Measurements from ENCODE around the gene TBCEL. TPM values are rescaled to one million over a fixed set of nuclear protein-coding genes. Genes with fewer than 3 reads are reported as not detected.
"Not testable (repeated sequence)": the region's sequence is repeated elsewhere in the genome, so short reads cannot be mapped to it uniquely, and the experiment has no call there.

Gene TBCEL
- total RNA-seq, 2 donors from 2014 or later: 10.9 to 12.9 TPM

DNA sequence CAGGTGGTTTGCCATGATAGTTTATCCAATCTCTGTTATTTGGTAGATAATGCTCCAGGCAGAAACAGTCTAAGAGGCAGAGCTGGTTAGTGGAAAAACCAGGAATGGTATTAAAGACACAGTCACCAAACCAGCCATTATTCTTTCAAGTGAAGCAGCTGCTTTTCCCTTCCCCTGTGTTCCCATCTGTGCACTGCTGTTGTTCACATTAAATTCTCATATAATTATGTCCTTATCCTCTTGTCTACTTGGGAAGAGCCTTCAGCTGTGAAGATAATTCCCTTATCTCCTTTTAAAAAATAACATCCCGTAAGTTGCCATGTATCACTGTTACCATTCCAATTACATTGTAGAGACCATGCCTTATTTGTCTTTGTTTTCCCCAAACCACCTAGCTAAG, 5.2 kb upstream of the TBCEL start:
- ATAC-seq: no peak
- DNase-seq: no peak
- intact Hi-C loops (cut with DNase I, micrococcal nuclease): no loop called here

DNA sequence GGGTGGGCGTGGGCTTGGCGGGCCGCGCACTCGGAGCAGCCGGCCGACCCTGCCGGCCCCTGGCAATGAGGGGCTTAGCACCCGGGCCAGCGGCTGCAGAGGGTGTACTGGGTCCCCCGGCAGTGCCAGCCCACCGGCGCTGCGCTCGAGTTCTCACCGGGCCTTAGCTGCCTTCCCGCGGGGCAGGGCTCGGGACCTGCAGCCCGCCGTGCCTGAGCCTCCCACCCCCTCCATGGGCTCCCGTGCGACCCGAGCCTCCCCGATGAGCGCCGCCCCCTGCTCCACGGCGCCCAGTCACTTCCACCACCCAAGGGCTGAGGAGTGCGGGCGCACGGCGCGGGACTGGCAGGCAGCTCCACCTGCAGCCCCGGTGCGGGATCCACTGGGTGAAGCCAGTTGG, 2.2 kb upstream of the TBCEL start:
- not testable (repeated sequence) for ATAC-seq, DNase-seq

DNA sequence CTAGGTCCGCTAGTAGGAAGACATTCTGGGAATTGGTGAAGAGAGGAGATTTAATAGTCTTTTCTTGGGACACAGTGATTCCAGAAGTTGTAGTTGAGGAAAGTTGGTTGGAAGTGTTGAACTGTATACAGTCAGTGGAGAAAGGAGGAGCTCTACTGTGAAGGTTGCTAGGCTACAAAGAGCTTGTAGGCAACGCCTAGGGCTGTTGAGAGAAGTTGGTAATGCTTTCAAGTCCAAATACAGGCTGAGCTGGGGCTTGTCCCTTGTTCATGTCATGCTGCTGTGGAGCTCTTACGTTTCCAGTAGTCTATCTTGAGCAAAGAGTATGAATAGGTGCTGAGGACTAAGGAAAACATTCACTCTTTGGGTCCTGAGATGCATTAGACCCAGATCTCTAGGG, 1.1 kb downstream of the TBCEL start:
- ATAC-seq (peak; percentile 76), DNase-seq (no peak)
- intact Hi-C loops (cut with DNase I, micrococcal nuclease): no loop called here

More for the DNA sequence above, 2.2 kb upstream of the TBCEL start:
- intact Hi-C loops (cut with DNase I, micrococcal nuclease): not testable (repeated sequence)

DNA sequence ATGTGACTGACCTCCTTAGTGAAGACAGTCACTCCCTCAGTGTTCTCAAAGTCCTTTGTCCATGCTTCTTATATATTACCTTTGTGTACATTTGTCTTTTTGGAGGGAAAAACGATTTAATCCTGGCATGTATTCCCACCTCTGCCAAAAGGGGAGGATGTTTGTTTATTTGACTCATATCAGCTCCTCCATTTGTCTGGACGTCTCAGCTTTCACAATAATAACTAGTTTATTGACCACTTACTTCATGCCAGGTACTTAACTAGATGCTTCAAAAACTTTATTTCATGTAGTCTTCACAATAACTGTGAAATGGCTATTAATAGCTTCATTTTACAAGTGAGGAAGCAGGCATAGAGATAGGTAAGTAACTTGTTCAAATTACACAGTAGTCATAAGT, 5.3 kb downstream of the TBCEL start:
- no peak for ATAC-seq

DNA sequence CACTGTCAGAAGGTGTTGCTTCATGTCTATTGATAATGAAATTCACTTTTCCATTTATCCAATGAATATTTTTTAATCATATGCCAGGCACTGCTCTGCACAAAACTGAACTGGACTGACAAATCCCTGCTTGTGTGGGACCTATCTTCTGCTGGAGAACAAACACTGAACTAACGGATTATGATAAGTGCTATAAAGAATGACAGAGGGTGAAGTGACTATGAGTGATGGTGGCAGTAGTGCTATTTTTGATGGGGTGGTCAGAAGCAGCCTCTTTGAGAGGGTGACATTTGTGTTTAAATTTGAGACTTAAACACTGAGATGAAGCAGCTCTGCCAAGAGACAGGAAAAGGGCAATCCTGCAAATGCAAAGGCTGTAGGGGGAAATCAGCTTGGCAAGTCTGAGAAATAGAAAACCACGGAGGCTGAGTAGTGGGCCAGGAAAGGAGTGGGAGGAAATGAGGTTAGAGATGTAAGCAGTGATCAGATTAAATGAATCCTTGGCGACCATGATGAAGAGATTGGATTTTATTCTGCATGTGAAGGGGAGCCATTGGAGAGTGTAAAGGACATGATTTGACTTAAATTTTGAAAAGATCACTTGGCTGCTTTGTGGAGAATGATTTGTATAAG, 6.0 kb downstream of the TBCEL start:
- DNase-seq (no peak), ATAC-seq (no peak)
- intact Hi-C loops (cut with DNase I, micrococcal nuclease): no loop called here

More for the DNA sequence above, 5.3 kb downstream of the TBCEL start:
- intact Hi-C loops (cut with DNase I, micrococcal nuclease): no loop called here
- DNase-seq: no peak

DNA sequence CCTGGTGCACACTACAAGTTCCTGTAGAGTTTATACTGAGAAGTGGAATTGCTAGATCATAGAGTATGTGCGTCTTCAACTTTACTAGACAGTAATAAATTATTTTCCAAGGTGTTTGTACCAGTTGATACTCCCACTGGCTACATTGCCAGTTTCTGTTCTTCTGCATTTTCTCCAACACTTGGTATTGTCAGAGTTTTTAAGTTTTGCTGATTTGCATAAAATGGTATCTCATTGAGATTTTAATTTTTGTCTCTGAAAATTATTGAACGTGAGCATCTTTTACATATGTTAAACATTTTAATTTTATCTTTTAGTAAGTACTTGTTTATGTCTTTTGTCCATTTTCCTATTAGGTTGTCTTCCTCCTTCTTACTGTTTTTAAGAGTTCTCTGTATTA, 7.3 kb downstream of the TBCEL start:
- intact Hi-C loops (cut with DNase I, micrococcal nuclease): no loop called here
- DNase-seq (no peak), ATAC-seq (no peak)

DNA sequence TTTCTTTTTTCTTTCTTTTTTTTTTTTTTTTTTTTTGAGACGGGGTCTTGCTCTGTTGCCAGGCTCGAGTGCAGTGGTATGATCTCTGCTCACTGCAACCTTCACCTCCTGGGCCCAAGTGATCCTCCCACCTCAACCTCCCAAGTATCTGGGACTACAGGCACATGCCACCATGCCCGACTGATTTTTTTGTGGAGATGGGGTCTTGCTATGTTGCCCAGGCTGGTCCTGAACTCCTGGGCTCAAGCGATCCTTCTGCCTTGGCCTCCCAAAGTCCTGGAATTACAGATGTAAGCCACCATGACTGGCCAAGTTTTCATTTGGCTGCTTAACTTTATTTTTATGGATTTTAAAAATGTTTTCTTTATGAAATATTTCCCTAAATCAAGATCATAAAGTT, 7.7 kb downstream of the TBCEL start:
- DNase-seq; ATAC-seq; intact Hi-C loops (cut with DNase I, micrococcal nuclease): not testable (repeated sequence)

DNA sequence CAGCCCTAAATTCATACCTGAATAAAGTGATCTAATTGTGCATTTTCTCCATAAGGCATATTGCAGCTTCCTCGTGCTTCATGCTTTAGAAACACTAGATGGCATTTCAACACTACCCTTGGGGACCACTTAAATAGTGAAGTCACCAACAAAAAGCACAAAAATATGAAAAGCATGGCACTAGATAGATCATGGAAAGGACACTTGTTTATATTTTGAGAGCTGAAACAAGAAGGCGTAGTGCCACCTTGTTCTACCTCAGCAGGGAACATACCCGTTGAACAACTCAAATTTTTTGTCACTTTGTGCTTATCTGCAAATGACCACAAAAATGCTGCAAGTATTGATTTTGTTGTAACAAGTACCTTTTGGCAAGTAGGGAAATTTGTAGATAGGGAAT, 8.6 kb downstream of the TBCEL start:
- ATAC-seq: no peak
- no peak for DNase-seq
- intact Hi-C loops (cut with DNase I, micrococcal nuclease): no loop called here

DNA sequence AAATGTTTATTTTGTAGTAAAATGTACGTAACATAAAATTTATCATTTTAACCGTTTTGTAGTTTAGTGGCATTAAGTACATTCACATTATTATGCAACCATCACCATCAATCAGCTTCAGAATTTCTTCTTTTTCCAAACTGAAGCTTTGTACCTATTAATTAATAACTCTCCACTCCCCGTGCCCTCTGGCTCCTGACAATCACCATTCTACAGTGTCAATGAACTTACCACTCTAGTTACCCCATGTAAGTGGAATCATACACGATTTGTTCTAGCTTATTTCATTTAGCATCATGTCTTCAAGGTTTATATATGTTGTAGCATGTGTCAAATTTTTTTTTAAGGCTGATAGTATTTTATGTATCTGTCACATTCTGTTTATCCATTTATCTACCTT, 9.7 kb downstream of the TBCEL start:
- ATAC-seq (no peak), DNase-seq (no peak)
- intact Hi-C loops (cut with DNase I, micrococcal nuclease): no loop called here

DNA sequence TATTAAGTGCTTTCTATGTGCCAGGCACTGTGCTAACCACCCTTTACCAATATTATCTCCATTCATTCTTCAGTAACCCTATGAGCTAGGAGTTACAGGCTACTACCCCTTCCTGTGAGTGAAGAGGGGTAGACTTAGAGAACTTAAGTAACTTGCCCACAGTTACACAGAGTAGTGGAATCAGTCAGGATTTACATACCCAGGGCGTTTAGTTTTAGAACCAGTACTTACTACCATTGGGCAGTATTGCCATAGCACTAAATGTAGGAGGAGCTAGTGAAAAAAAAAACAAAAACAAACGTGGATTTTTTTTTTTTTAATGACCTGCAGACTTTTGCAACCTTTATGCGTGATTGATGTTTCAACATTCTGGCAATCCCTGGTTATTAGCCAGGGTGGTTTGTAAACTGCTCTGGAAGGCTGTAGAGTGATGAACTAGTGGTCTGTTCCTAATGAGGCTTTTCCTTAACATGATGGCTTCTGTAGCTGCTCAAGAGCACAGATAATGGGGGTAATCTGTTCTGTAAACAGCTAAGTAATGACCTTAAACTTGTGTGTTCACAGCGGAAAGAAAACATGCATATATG, 11.4 kb downstream of the TBCEL start:
- DNase-seq (no peak), ATAC-seq (no peak)
- intact Hi-C loops (cut with DNase I, micrococcal nuclease): no loop called here

DNA sequence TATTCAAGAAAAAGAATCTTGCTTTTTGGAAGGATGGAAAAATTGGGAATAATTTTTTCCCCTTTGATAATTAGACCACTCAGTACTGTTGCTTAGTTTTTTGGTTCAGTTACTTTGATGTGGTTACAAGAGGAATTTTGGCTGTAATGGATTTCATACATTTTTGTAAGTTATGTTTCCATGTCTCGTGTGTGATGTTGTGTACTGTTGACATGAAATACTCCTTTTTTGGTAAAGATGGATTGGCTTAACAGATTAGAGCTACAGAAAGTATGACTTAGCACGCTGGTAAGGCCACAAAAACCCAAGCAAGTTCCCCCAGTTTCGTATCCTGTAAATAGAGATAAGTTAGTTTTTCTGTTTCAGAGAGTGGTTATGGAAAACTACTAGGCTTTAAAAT, 11.9 kb downstream of the TBCEL start:
- intact Hi-C loops (cut with DNase I, micrococcal nuclease): no loop called here
- ATAC-seq (no peak), DNase-seq (no peak)

DNA sequence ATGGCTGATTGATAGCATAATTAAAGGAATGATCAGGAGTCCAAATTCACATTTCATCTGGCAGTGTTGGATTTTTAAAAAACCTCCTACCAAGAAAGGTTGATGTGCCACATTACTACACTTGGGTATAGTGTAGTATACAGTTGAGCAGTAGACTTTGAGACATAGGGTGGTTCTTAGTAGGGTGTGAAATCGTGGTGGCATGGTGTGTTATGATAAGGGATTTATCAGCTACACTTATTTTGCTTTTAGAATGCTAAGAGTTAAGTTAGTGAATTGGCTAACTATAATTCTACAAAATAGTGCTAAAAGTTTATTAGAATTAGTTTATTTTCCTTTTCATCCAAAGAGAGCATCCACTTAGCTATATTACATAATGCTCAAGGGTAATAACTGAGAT, 13.1 kb downstream of the TBCEL start:
- ATAC-seq (no peak), DNase-seq (no peak)
- intact Hi-C loops (cut with DNase I, micrococcal nuclease): no loop called here

DNA sequence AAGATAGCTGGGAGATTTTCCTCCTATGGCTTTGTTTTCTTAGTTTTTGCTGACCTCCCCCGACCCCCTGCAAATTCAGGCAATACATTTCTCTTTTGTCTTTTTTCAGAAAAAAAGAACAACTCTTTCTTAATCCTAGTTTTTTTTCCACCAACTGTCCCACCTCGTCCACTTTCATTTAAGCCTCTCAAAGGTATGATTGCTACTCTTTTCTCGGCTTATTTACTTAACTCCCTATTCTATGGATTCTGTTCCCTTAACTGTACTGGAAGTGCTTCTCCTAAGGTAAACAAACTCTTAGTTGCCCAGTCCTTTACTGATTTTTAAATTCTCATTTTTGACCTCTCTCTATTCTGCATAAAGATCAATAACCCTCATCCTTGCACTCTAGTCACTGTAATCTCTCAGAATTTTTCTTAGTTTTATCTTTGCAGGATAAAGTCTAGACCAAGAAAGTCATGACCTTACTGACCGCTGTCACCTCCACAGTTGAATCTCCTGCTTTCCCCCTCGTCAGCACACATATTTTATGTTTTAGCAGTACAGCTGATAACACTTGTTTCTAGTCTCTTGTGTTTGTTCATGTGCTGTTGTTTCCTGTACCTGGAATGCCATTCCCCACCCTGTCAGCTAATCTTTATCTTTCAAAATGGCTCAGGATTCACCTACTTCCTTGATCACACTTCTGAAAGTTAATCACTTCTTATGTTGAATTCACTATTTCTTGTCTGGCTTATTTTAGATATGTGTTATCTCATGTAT, 14.9 kb downstream of the TBCEL start:
- ATAC-seq: peak; percentile 67
- no peak for DNase-seq
- intact Hi-C loops (cut with DNase I, micrococcal nuclease): no loop called here

DNA sequence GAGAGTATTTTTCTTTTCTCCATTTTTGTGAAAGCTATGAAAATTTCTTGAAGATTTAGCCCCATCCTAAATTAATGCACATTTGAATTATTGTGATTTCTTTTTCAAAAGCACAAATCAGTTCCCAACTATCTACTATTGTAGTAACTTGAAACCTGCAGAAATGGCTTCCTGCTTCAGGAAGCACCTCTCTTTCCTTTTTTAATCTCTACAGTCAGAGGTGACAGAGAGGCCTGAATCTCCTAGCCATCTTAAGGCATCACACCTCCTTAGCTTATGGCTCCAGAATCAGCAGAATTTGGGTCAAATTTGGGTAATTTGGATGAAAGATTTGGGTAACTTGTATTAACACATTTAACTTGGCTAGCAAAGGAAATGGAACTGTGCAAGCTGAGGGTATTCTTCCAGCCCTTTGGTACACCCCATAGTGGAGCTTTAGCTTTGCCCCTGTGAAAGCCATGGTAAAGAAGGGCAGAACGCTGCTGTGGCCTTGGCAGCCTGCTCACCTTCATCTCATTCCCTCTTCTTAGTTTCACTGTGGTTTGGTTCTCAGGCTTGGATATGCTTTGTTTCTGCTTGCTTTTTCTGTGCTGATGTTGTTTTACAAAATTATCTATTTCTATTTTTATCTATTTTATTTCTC, 16.2 kb downstream of the TBCEL start:
- intact Hi-C loops (cut with DNase I, micrococcal nuclease): no loop called here
- DNase-seq (no peak), ATAC-seq (no peak)

DNA sequence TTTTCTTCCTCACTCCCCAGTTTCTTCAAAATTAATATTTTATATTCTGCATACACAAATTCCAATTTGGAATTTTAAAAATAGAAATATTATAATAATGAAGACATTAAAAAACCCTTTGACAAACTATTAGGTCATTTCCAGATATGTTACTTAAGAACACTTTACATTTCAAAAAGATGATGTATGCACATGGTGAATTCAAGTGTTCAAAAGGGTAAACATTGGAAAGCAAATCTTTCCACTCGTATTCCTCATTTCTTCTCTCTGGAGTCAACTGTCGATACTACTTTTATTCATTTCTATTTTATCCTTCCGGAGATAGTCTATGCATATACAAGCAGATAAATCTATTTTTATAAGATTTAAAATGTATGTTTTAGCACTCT, 16.7 kb downstream of the TBCEL start:
- intact Hi-C loops (cut with DNase I, micrococcal nuclease): no loop called here
- ATAC-seq (no peak), DNase-seq (no peak)

DNA sequence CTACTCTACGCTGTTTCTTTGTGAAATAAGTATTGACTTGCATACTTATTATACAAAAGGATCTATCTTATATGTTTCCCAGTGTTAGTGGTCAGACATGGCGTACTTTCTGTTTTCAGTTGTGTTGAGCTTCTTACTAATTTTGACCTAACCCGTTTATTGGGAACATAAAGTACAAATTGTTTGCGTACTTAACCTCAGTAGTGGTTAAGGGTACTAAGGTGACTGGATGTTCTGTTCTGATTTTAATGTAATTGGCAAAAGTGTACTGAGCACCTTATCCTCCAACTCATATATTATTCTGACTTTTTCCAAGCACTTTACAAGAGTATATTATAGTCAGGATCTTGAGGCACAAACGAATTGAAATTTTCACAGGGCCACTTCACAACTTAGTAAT, 17.2 kb downstream of the TBCEL start:
- intact Hi-C loops (cut with DNase I, micrococcal nuclease): no loop called here
- ATAC-seq: no peak

DNA sequence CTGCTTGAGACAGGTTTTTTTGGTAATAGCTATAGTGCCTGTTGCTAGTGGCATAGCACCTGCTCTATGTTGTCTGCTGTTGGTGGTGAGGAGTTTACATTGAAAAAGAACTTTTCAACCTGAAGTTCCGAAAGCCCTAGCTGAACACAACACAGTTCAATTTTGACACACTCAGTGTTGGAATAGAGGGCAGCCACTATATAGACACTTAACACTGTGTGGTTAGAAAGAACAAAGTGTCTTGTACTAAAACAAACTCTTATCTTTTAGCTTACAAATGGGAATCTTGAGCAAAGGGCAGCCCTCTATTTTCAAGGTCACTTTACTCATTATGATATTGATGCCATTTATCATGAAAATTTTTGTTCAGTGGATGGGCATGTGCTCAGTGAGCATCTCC, 18.4 kb downstream of the TBCEL start:
- ATAC-seq: no peak
- DNase-seq: no peak
- intact Hi-C loops (cut with DNase I, micrococcal nuclease): no loop called here

More for the DNA sequence above, 17.2 kb downstream of the TBCEL start:
- no peak for DNase-seq

DNA sequence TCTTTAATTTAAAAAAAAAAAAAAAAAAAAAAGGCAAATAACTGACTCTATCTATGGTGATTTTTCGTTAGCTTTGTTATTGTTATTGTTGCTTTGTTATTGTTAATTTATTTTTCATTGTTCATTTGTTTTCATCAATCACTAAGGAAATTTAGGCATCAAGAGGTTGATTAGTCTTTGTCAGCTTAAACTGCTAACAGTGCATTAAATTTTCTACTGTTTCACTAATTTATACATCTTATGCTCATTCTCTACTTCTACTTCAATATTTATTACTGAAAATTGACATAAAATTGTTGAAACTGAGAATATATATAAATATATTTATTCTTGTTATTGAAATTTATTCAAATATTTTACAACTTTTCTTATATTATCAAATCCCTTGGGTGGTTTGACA, 24.0 kb downstream of the TBCEL start:
- DNase-seq: no peak
- ATAC-seq: no peak
- intact Hi-C loops (cut with DNase I, micrococcal nuclease): no loop called here

DNA sequence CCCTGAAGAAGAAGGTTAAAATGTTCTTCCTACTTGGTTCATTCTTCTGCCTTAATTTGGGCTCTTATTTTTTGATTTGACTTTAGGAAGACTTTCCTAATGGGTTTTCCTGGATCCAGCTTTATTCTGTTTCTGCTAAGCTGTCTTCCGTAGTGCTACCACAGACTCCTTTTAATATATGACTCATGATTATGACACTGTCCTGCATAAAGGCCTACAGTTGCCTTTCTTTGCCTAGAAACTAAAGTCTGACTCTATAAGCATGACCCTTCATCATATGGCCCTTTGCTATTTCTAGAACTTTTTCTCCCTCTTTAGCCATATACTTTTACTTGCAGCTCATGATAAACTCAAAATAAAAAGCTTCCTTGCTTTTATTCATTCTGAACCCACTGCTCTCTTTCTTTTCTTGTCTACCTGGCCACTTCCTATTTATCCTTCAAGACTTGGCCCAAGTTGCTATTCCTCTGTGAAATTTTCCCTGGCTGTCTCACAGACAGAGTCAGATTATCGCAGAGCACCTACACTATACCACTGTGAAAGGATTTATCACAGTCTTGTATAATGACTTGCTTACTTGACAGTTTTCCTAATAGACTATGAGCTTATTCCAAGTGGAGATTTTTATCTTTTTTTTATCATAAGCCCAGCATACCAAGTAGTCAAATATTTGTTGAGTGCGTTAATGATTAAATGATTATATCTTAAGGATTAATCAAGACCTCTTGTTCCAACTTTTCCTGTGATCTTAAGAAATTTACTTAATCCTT, 24.7 kb downstream of the TBCEL start:
- intact Hi-C loops (cut with DNase I, micrococcal nuclease): no loop called here
- DNase-seq (no peak), ATAC-seq (no peak)

Measured in left colon (tissue), 2 donors.